H1 (cell line): Measurements from ENCODE around the gene HDDC3. TPM values are rescaled to one million over a fixed set of nuclear protein-coding genes. Genes with fewer than 3 reads are reported as not detected.

Source experiments
- CTCF ChIA-PET: fragments of 300-600 bp; sonication (Branson Sonifier 250); formaldehyde crosslinking; loops from one replicate; lab custom pipeline; 2021; ENCODE audit not compliant: partially characterized antibody; lab: Charles Lee
- POLR2A ChIA-PET: fragments of 300-600 bp; sonication (Branson Sonifier 250); formaldehyde crosslinking; loops from one replicate; lab custom pipeline; 2021; ENCODE audit warnings: inconsistent platforms; ENCODE audit not compliant: partially characterized antibody; lab: Charles Lee
- DNase-seq, 2 experiments: peaks; one replicate each; pipeline versions ENCODE4 v3.0.0 to v3.0.0-alpha.2; 2010 to 2022; ENCODE audit warnings: low spot score in 2 of 2, low read depth in 1 of 2, mixed read lengths in 1 of 2
- FAIRE-seq: peaks from 2 replicates; lab custom pipeline; 2011; peaks lifted over from hg19 to GRCh38; lab: Jason Lieb, UNC
- H2AFZ ChIP-seq: 2 replicates; pipeline ENCODE4 v1.8.1; 2012; ENCODE audit warnings: low read length, inconsistent platforms
- H2AK5ac ChIP-seq: 2 replicates; pipeline ENCODE4 v1.6.1; 2013; ENCODE audit warnings: low read depth, low read length
- H2BK120ac ChIP-seq: replicated peaks from 2 replicates; pipeline ENCODE3; 2013; ENCODE audit warnings: low read depth, low read length, inconsistent platforms
- H2BK12ac ChIP-seq: 2 replicates; pipeline ENCODE4 v1.6.1; 2013; ENCODE audit warnings: low read depth, low read length
- H2BK15ac ChIP-seq: 2 replicates; pipeline ENCODE4 v1.6.1; 2013; ENCODE audit warnings: low read length
- H2BK20ac ChIP-seq: 2 replicates; pipeline ENCODE4 v1.6.1; 2013; ENCODE audit warnings: low read length
- H2BK5ac ChIP-seq: 2 replicates; pipeline ENCODE4 v1.6.1; 2013; ENCODE audit warnings: low read depth, low read length
- H3K14ac ChIP-seq: 2 replicates; pipeline ENCODE4 v1.6.1; 2013; ENCODE audit warnings: inconsistent platforms; ENCODE audit not compliant: insufficient read length
- H3K18ac ChIP-seq: 2 replicates; pipeline ENCODE4 v1.6.1; 2013; ENCODE audit warnings: low read length; ENCODE audit errors: extremely low read depth
- H3K23ac ChIP-seq: 2 replicates; pipeline ENCODE4 v1.6.1; 2013; ENCODE audit warnings: inconsistent platforms; ENCODE audit not compliant: insufficient read length
- H3K23me2 ChIP-seq: 2 replicates; pipeline ENCODE4 v1.6.1; 2013; ENCODE audit warnings: low read depth, low read length
- H3K27ac ChIP-seq: 2 replicates; pipeline ENCODE4 v1.6.1; 2011; ENCODE audit warnings: low read depth, low read length, inconsistent platforms
- H3K27me3 ChIP-seq, 4 experiments: replicated peaks in 1 of 4; 1 replicate in 1 of 4; 2 replicates in 3 of 4; pipeline versions ENCODE4 v1.6.1 to v1.8.1; 2011 to 2013; ENCODE audit warnings: low read length in 3 of 4, mild to moderate bottlenecking in 3 of 4, inconsistent platforms in 2 of 4, mixed read lengths in 2 of 4, moderate library complexity in 1 of 4; ENCODE audit not compliant: control insufficient read depth in 3 of 4, insufficient read depth in 3 of 4; ENCODE audit errors: extremely low read depth in 1 of 4
- H3K36me3 ChIP-seq, 4 experiments: 2 replicates each; pipeline versions ENCODE4 v1.6.1 to v1.8.1; 2011 to 2013; ENCODE audit warnings: mild to moderate bottlenecking in 4 of 4, low read length in 3 of 4, moderate library complexity in 2 of 4, control low read depth in 1 of 4, inconsistent platforms in 1 of 4; ENCODE audit not compliant: insufficient read depth in 4 of 4, control insufficient read depth in 2 of 4
- H3K4ac ChIP-seq: replicated peaks from 2 replicates; pipeline ENCODE3; 2013; ENCODE audit warnings: low read length, low read depth, mixed read lengths, inconsistent platforms; ENCODE audit not compliant: insufficient read length
- H3K4me1 ChIP-seq, 4 experiments: replicated peaks in 1 of 4; 1 replicate in 1 of 4; 2 replicates in 3 of 4; pipeline versions ENCODE4 v1.6.1 to v1.8.1; 2011 to 2013; ENCODE audit warnings: low read length in 3 of 4, inconsistent platforms in 2 of 4, mixed read lengths in 1 of 4; ENCODE audit not compliant: insufficient read depth in 4 of 4, control insufficient read depth in 3 of 4
- H3K4me2 ChIP-seq, 2 experiments: 2 replicates each; pipeline versions ENCODE4 v1.6.1 to v1.8.1; 2011 to 2013; ENCODE audit warnings: low read depth in 2 of 2, low read length in 2 of 2, control low read depth in 1 of 2, inconsistent platforms in 1 of 2, mild to moderate bottlenecking in 1 of 2; ENCODE audit not compliant: insufficient read depth in 1 of 2
- H3K4me3 ChIP-seq, 4 experiments: fragments of 200-600, 300-600 bp in 1 of 4; sonication (generic), shearing (Covaris generic), sonication (Bioruptor Twin) in 1 of 4; 2 replicates each; pipeline versions ENCODE4 v1.5.1 to v1.8.1; 2011 to 2016; ENCODE audit warnings: low read length in 4 of 4, low read depth in 3 of 4, control low read depth in 2 of 4, inconsistent platforms in 2 of 4, mild to moderate bottlenecking in 2 of 4, mixed read lengths in 1 of 4, moderate library complexity in 1 of 4; ENCODE audit not compliant: insufficient read depth in 2 of 4; ENCODE audit errors: extremely low read depth in 1 of 4
- H3K56ac ChIP-seq: replicated peaks from 2 replicates; pipeline ENCODE3; 2013; ENCODE audit warnings: low read depth, mild to moderate bottlenecking, mixed read lengths, low read length, inconsistent platforms; ENCODE audit not compliant: insufficient read length
- H3K79me1 ChIP-seq: 2 replicates; pipeline ENCODE4 v1.6.1; 2013; ENCODE audit warnings: low read depth, low read length, control low read depth
- H3K79me2 ChIP-seq, 2 experiments: 2 replicates each; pipeline versions ENCODE4 v1.6.1 to v1.8.1; 2012 to 2013; ENCODE audit warnings: low read length in 2 of 2, mild to moderate bottlenecking in 2 of 2, inconsistent platforms in 1 of 2; ENCODE audit not compliant: insufficient read depth in 2 of 2, control insufficient read depth in 1 of 2
- H3K9ac ChIP-seq, 4 experiments: replicated peaks in 1 of 4; 1 replicate in 1 of 4; 2 replicates in 3 of 4; pipeline versions ENCODE4 v1.6.1 to v1.8.1; 2011 to 2013; ENCODE audit warnings: low read depth in 3 of 4, low read length in 3 of 4, control low read depth in 2 of 4, mild to moderate bottlenecking in 2 of 4, moderate library complexity in 2 of 4, inconsistent platforms in 1 of 4; ENCODE audit errors: extremely low read depth in 1 of 4
- H3K9me3 ChIP-seq, 2 experiments: 2 replicates each; pipeline versions ENCODE4 v1.6.1 to v1.8.1; 2012 to 2013; ENCODE audit warnings: mild to moderate bottlenecking in 2 of 2, moderate library complexity in 2 of 2, control low read depth in 1 of 2, inconsistent platforms in 1 of 2, low read depth in 1 of 2, low read length in 1 of 2, mixed read lengths in 1 of 2; ENCODE audit not compliant: insufficient read depth in 2 of 2
- H4K20me1 ChIP-seq, 2 experiments: replicated peaks in 1 of 2; 2 replicates each; pipeline versions ENCODE3 to v1.8.1; 2011 to 2013; ENCODE audit warnings: inconsistent platforms in 2 of 2, low read length in 2 of 2, mild to moderate bottlenecking in 1 of 2; ENCODE audit not compliant: insufficient read depth in 2 of 2, control insufficient read depth in 1 of 2
- H4K5ac ChIP-seq: 2 replicates; pipeline ENCODE4 v1.6.1; 2013; ENCODE audit warnings: low read length, low read depth, mixed read lengths, inconsistent platforms; ENCODE audit not compliant: insufficient read length
- H4K8ac ChIP-seq: 2 replicates; pipeline ENCODE4 v1.8.0; 2013; ENCODE audit warnings: mild to moderate bottlenecking, moderate library complexity, low read length, inconsistent platforms; ENCODE audit not compliant: insufficient read depth; ENCODE audit errors: extremely low read depth
- H4K91ac ChIP-seq: replicated peaks from 2 replicates; pipeline ENCODE3; 2013; ENCODE audit warnings: low read length, mixed read lengths, inconsistent platforms; ENCODE audit not compliant: insufficient read length
- EP300 ChIP-seq, 2 experiments: IDR thresholded peaks; 1 replicate in 1 of 2; 2 replicates in 1 of 2; pipeline ENCODE4 v1.6.1; 2011 to 2012; ENCODE audit warnings: low read depth in 2 of 2, low read length in 2 of 2, mild to moderate bottlenecking in 2 of 2, borderline replicate concordance in 1 of 2, inconsistent platforms in 1 of 2, moderate library complexity in 1 of 2
- GABPA ChIP-seq: IDR thresholded peaks from 2 replicates; pipeline ENCODE4 v1.6.1; 2011; ENCODE audit warnings: mild to moderate bottlenecking, low read length, moderate library complexity, borderline replicate concordance; ENCODE audit not compliant: insufficient read depth
- MAX ChIP-seq: IDR thresholded peaks from 2 replicates; pipeline ENCODE4 v1.6.1; 2012; ENCODE audit warnings: inconsistent platforms
- POLR2A ChIP-seq, 2 experiments: IDR thresholded peaks; 1 replicate in 1 of 2; 2 replicates in 1 of 2; pipeline ENCODE4 v1.6.1; 2011; ENCODE audit warnings: low read depth in 2 of 2, low read length in 2 of 2, mild to moderate bottlenecking in 2 of 2; ENCODE audit errors: control extremely low read depth in 1 of 2
- RFX5 ChIP-seq: IDR thresholded peaks from 2 replicates; pipeline ENCODE4 v1.6.1; 2011; ENCODE audit warnings: low read depth, low read length, improper control_type of control experiment, borderline replicate concordance
- SIRT6 ChIP-seq: IDR thresholded peaks from one replicate; pipeline ENCODE4 v1.7.1; 2012; ENCODE audit warnings: low read length, inconsistent platforms
- SP4 ChIP-seq: IDR thresholded peaks from 2 replicates; pipeline ENCODE4 v1.6.1; 2012; ENCODE audit warnings: low read length, inconsistent platforms
- TAF7 ChIP-seq: optimal IDR thresholded peaks from 2 replicates; pipeline ENCODE3; 2011; ENCODE audit warnings: low read depth, mild to moderate bottlenecking, inconsistent platforms, low read length, moderate library complexity, borderline replicate concordance
- ZNF274 ChIP-seq: IDR thresholded peaks from 2 replicates; pipeline ENCODE4 v1.7.0; 2012; ENCODE audit warnings: low read length, borderline replicate concordance; ENCODE audit errors: extremely low read depth
- WGBS, 2 experiments: shearing (Covaris generic) in 1 of 2; methylation state at CpG; one replicate each; pipeline versions ENCODE4 v1.1.6 to v1.1.7; 2013 to 2015; ENCODE audit warnings: low lambda C conversion rate in 2 of 2, mixed read lengths in 2 of 2, inconsistent platforms in 1 of 2, low coverage in 1 of 2, missing lambda C conversion rate in 1 of 2; ENCODE audit not compliant: insufficient replicate concordance in 2 of 2, insufficient coverage in 1 of 2, insufficient read length in 1 of 2; ENCODE audit errors: extremely low coverage in 1 of 2, missing lambda C conversion rate in 1 of 2; 5-methylcytosine and 5-hydroxymethylcytosine counted together
- polyA plus RNA-seq, 7 experiments: library from polyadenylated mRNA; depleted of rRNA in 3 of 7; stranded (reverse) in 5 of 7; unstranded in 2 of 7; fragments of >200 nt in 5 of 7; fragments of 200-250 nt in 2 of 7; gene quantifications; 1 replicate in 5 of 7; 2 replicates in 1 of 7; 4 replicates in 1 of 7; pipeline versions ENCODE4 v1.2.1 to v1.2.3, GENCODE V29; 2011 to 2013; ENCODE audit warnings: missing spikeins in 2 of 7, mixed read lengths in 2 of 7
- total RNA-seq: library from RNA; stranded (reverse); fragmentation: NEBNext Ultra II Directional; extraction: Animal tissue kit (Norgen Biotek cat#: 25700); gene quantifications from 2 replicates; pipeline ENCODE4 v1.2.1, GENCODE V29; 2021

Gene HDDC3
- total and polyA plus RNA-seq, 2 of the 8 experiments (the other 6 are each of a cell fraction or from before 2014, with no cell fraction given) = 16.3 to 16.5 TPM

DNA sequence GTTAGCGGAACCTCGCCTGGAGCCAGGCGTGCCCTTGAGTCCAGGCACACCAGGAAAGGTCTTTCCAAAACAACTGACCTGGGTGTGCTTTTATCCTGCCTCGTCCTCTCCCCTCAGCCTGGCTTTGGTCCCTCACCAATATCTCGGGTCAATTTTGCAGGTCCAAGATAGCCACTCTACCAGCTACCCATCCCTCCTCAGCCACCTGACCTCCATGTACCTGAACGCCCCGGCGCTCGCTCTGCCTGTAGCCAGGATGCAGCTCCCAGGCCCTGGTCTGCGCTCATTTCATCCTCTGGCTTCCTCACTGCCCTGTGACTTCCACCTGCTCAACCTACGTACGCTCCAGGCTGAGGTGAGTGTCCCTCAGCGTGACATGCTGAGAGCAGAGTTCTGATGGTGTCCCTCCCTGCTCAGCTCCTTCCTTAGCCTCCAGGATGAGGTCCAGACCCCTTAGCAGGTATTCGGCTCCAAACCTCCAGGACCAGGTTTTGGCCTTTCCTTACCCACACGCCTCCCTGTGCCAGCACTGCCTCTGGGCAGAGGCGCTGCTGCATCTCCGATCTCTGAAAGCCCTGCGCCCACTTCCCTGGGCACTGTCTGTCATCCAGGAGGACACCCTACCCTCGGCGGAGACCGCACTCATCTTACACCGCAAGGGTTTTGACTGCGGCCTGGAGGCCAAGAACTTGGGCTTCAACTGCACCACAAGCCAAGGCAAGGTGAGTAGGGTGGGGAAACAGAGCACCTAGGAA lies 14.1 kb downstream of the HDDC3 start:
- H3K79me1 ChIP-seq = no peaks in the 10 kb centered on the region
- H3K23me2 ChIP-seq = no peaks in the 10 kb centered on the region
- no peak overlapping the region for H2BK15ac ChIP-seq
- no peak overlapping the region for H4K5ac ChIP-seq
- no peak overlapping the region for H3K4me2 ChIP-seq
- no peak overlapping the region for H2AK5ac ChIP-seq
- no peak overlapping the region for H2BK20ac ChIP-seq
- no peak overlapping the region for H2AFZ ChIP-seq
- H3K27ac ChIP-seq = no peak overlapping the region
- no peak for TF ChIP-seq POLR2A (IDR thresholded peaks at IDR 0.05; ENCODE audit: control extremely low read depth in 1 of 2, low read depth in 2 of 2, low read length in 2 of 2)
- TF ChIP-seq SP4 = no peak
- TF ChIP-seq RFX5 = no peak
- TF ChIP-seq GABPA = no peak
- TF ChIP-seq ZNF274 = no peak
- TF ChIP-seq EP300 (IDR thresholded peaks at IDR 0.05; ENCODE audit: borderline replicate concordance in 1 of 2, low read depth in 2 of 2, low read length in 2 of 2) = no peak
- TF ChIP-seq MAX = no peak
- no peak for TF ChIP-seq TAF7
- TF ChIP-seq SIRT6 = no peak
- no peaks in the 10 kb centered on the region; a peak in 2 of 8 replicates for H3K36me3 ChIP-seq
- peaks cover under 1 to 3% of the 10 kb centered on the region in 2 experiments for H4K20me1 ChIP-seq
- H2BK5ac ChIP-seq = no peak overlapping the region; the same call in 1 of the 2 replicates
- no peak overlapping the region for H3K9ac ChIP-seq
- ChIA-PET CTCF (interaction anchor here (0.6 to 6.8 kb wide), 9 partner anchors 8 to 331 kb away, joined by 3 to 87 read pairs (median 4); partner anchors contain the start of genes HDDC3 and UNC45A), POLR2A (interaction anchor here (0.7 to 1.4 kb wide), 4 partner anchors 12 to 17 kb away, joined by 3 to 6 read pairs (median 3); partner anchors contain the start of genes MAN2A2 and UNC45A)
- peaks cover 0 to 2% (median 0%) of the 10 kb centered on the region in 4 experiments; a peak in 2 of 7 replicates for H3K4me1 ChIP-seq
- no peak overlapping the region for H4K8ac ChIP-seq
- no peak overlapping the region for H3K14ac ChIP-seq
- H3K18ac ChIP-seq = no peak overlapping the region
- no peaks in the 10 kb centered on the region for H3K27me3 ChIP-seq
- H3K4ac ChIP-seq = no peak overlapping the region
- no peak overlapping the region for H3K4me3 ChIP-seq
- H3K79me2 ChIP-seq = no peaks in the 10 kb centered on the region
- no peak for DNase-seq
- H4K91ac ChIP-seq = no peak overlapping the region
- H3K56ac ChIP-seq = no peak overlapping the region
- FAIRE-seq = no peak
- H2BK120ac ChIP-seq = no peak overlapping the region
- no peak overlapping the region for H2BK12ac ChIP-seq
- no peaks in the 10 kb centered on the region for H3K9me3 ChIP-seq
- no peak overlapping the region for H3K23ac ChIP-seq
- 92% methylated on average over 23 of the region's 23 CpGs; no CpG with 5 or more reads in 1 of the 2 experiments for WGBS, 2 experiments
